Brain microvascular endothelial cell (primary cell): Measurements from ENCODE around the gene LINS1.
A peak's percentile ranks its signal among the peaks of the same experiment; 100 is the strongest.

Experiments used
- DNase-seq: peaks from one replicate; pipeline ENCODE4 v3.0.0-alpha.2; 2020
- H3K27ac ChIP-seq: fragments of 250-450 bp; sonication (Bioruptor Pico); 2 replicates; pipeline ENCODE4 v1.5.1; 2020; ENCODE audit warnings: mild to moderate bottlenecking, moderate library complexity
- H3K27me3 ChIP-seq: fragments of 250-450 bp; sonication (Bioruptor Pico); replicated peaks from 2 replicates; pipeline ENCODE4 v1.5.1; 2020; ENCODE audit warnings: mild to moderate bottlenecking
- H3K36me3 ChIP-seq: fragments of 250-450 bp; sonication (Bioruptor Pico); replicated peaks from 2 replicates; pipeline ENCODE4 v1.5.1; 2020; ENCODE audit warnings: mild to moderate bottlenecking
- H3K4me3 ChIP-seq: 2 replicates; pipeline ENCODE4 v1.5.1; 2011; ENCODE audit warnings: low read depth, mild to moderate bottlenecking, control low read depth, low read length, moderate library complexity
- CTCF ChIP-seq: IDR thresholded peaks from 2 replicates; pipeline ENCODE4 v1.5.1; 2011; ENCODE audit warnings: low read depth, mild to moderate bottlenecking, moderate library complexity, low read length, control low read depth, inconsistent platforms; ENCODE audit errors: missing control alignments
- in situ Hi-C: cut with HindIII; loops from 2 replicates; pipeline ENCODE4 v1.10.0; 2017; ENCODE audit warnings: low sequenced_read_pairs, low pct_ligation_motif_present

The LINS1 gene

DNA sequence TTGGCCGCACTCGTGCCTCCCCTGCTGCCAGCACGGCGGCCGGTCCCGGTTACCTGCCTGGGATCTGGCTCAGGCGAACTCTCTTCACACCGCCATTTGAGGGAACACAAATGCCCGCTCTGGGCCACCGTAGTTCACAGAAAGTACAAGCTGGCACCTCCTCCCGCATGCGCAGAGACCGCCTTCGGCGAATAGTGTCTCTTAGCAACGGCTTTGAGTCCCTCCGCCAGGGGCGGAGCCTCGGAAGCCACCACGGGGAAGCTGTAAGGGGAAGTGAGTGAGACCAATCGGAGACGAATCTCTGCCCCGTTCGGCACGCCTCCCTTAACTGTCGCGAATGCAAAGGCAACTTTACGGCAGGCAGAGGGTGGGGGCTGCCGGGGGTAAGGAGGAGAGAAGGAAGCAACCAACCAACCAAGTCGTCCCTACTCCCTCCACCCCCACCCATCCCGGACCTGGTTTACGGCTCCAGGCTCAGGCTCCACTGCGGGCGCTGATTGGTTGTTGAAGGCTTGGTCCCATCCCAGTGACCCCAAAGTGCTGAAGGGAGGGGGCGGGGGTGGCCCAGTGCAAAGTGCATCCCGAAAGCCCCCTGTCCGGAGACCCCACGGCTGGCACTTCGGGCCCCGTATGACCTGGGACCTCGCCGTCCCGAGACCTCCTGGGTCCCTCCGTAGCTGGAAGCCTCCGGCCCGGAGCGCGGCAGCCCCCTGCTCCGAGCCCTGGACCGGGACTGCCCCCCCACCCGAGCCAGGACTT is at the start of gene LINS1, which contains the start of gene ASB7:
LINS1 (minus strand) TSS at position 121 of the 759 bp plus-strand sequence. CDS start 21,342 bp downstream, outside the sequence.
ASB7 (plus strand) TSS at position 526 of the 759 bp plus-strand sequence. CDS start 9,628 bp downstream, outside the sequence.
- H3K4me3 ChIP-seq: peak within 1 kb of the TSS; percentile 93
- in situ Hi-C loops: no loop called here
- no peaks in the 10 kb centered on the region for H3K36me3 ChIP-seq
- no peaks in the 10 kb centered on the region for H3K27me3 ChIP-seq
- DNase-seq: peak; percentile 100
- H3K27ac ChIP-seq: peak within 1 kb of the TSS; percentile 18
- no peak for TF ChIP-seq CTCF

GRCh38 chr15:100651253-100651652 is 49.3 kb upstream of the LINS1 start:
- no peak overlapping the region for H3K27ac ChIP-seq
- H3K4me3 ChIP-seq: no peak overlapping the region
- DNase-seq: peak; percentile 12
- in situ Hi-C loops: no loop called here
- H3K27me3 ChIP-seq: no peaks in the 10 kb centered on the region
- TF ChIP-seq CTCF: peak; percentile 9
- H3K36me3 ChIP-seq: no peaks in the 10 kb centered on the region

- H3K27ac ChIP-seq: no peak overlapping the region
These were observed 48.7 kb upstream of the LINS1 start for GRCh38 chr15:100650685-100651084.

DNA sequence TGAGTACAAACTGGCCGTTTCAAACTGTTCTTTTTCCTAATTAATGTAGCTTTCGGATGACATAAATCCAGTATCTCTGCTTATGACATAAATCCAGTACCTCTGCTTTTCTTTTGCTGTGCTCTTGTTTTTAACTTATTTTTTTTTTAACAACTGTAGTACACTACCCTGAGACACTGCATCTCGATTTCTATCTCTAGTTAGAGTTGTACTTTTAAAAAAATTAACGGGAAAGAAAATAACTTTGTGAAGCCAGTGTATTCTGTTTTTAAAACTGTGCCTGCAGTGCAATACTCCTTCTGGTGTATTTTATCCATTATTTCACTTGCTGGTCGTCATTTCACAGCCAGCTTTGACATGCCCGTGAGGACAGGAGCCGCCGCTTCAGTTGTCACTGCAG is 47.0 kb upstream of the LINS1 start:
- Histone ChIP-seq H3K27ac (no peak overlapping the region), H3K36me3 (no peaks in the 10 kb centered on the region), H3K27me3 (no peaks in the 10 kb centered on the region), H3K4me3 (no peak overlapping the region)
- DNase-seq: no peak
- TF ChIP-seq CTCF: no peak
- in situ Hi-C loops: no loop called here

More at GRCh38 chr15:100650685-100651084, 48.7 kb upstream of the LINS1 start:
- peak; percentile 10 for TF ChIP-seq CTCF
- DNase-seq: no peak
- Histone ChIP-seq H3K27me3 (no peaks in the 10 kb centered on the region), H3K36me3 (no peaks in the 10 kb centered on the region), H3K4me3 (no peak overlapping the region)
- in situ Hi-C loops: no loop called here

DNA sequence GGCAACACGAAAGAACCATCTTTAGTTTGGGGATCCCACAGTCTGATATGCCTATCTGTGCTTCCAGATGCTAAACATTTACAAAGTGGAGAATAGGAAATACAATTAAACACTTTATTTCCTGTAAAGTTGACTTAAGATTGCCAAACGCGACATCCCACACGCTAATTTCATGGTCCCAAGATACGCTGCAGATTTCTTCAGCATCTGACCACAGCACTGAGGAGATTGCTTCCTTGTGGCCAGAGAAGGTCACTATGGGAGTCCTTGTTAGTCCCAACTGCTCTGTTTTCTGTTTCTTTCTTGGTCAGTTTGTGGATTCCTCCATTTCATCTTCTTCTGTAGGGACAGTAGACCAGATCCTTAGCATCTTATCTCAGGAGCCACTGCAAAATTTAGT is 43.7 kb upstream of the LINS1 start:
- no peaks in the 10 kb centered on the region for H3K36me3 ChIP-seq
- no peak for TF ChIP-seq CTCF
- H3K27me3 ChIP-seq: no peaks in the 10 kb centered on the region
- no peak for DNase-seq
- in situ Hi-C loops: no loop called here
- H3K4me3 ChIP-seq: no peak overlapping the region
- H3K27ac ChIP-seq: no peak overlapping the region
